ENCODE measurements around the gene DLG1.
A peak's percentile ranks its signal among the peaks of the same experiment; 100 is the strongest.

Gene DLG1

GRCh38 chr3:197298341-197298944 is at the start of gene DLG1:
DLG1 (minus strand) TSS chr3:197298612; CDS start chr3:197297204, 1,408 bp downstream.
- peak; percentile 75 for DNase-seq

GRCh38 chr3:197348014-197348413 is 49.6 kb upstream of the DLG1 start:
- no peak for DNase-seq

GRCh38 chr3:197345390-197345789 is 47.0 kb upstream of the DLG1 start:
- DNase-seq: no peak

- DNase-seq: no peak
Observed at GRCh38 chr3:197344582-197345318, 46.3 kb upstream of the DLG1 start.

GRCh38 chr3:197343656-197344408 is 45.4 kb upstream of the DLG1 start:
- DNase-seq: no peak

GRCh38 chr3:197343111-197343510 is 44.7 kb upstream of the DLG1 start:
- DNase-seq: no peak

- DNase-seq: no peak
Observed at GRCh38 chr3:197340521-197340871, 42.1 kb upstream of the DLG1 start.

GRCh38 chr3:197339841-197340520 is 41.6 kb upstream of the DLG1 start:
- no peak for DNase-seq

GRCh38 chr3:197338586-197338985 is 40.2 kb upstream of the DLG1 start:
- DNase-seq: no peak

GRCh38 chr3:197337656-197338055 is 39.2 kb upstream of the DLG1 start:
- no peak for DNase-seq

GRCh38 chr3:197337214-197337613 is 38.8 kb upstream of the DLG1 start:
- DNase-seq: no peak

- no peak for DNase-seq
Observed at GRCh38 chr3:197336348-197336747, 37.9 kb upstream of the DLG1 start.

GRCh38 chr3:197335428-197336132 is 37.2 kb upstream of the DLG1 start:
- DNase-seq: no peak

- DNase-seq: no peak
Observed at GRCh38 chr3:197333901-197334639, 35.7 kb upstream of the DLG1 start.

- DNase-seq: no peak
Observed at GRCh38 chr3:197331131-197331530, 32.7 kb upstream of the DLG1 start.

- DNase-seq: no peak
Observed at GRCh38 chr3:197329382-197329781, 31.0 kb upstream of the DLG1 start.

- DNase-seq: no peak
Observed at GRCh38 chr3:197328198-197328597, 29.8 kb upstream of the DLG1 start.

GRCh38 chr3:197327701-197328100 is 29.3 kb upstream of the DLG1 start:
- DNase-seq: no peak

- no peak for DNase-seq
Observed at GRCh38 chr3:197325773-197326172, 27.4 kb upstream of the DLG1 start.

- DNase-seq: no peak
Observed at GRCh38 chr3:197322149-197322548, 23.7 kb upstream of the DLG1 start.

- no peak for DNase-seq
Observed at GRCh38 chr3:197320582-197320981, 22.2 kb upstream of the DLG1 start.
